ENCODE results near the gene JPH2. TPM values are rescaled to one million over a fixed set of nuclear protein-coding genes. Genes with fewer than 3 reads are reported as not detected.

Gene JPH2
- total RNA-seq, 6 experiments from 2014 or later: 0.09 to 0.31 (median 0.10) TPM; not detected in 1

DNA sequence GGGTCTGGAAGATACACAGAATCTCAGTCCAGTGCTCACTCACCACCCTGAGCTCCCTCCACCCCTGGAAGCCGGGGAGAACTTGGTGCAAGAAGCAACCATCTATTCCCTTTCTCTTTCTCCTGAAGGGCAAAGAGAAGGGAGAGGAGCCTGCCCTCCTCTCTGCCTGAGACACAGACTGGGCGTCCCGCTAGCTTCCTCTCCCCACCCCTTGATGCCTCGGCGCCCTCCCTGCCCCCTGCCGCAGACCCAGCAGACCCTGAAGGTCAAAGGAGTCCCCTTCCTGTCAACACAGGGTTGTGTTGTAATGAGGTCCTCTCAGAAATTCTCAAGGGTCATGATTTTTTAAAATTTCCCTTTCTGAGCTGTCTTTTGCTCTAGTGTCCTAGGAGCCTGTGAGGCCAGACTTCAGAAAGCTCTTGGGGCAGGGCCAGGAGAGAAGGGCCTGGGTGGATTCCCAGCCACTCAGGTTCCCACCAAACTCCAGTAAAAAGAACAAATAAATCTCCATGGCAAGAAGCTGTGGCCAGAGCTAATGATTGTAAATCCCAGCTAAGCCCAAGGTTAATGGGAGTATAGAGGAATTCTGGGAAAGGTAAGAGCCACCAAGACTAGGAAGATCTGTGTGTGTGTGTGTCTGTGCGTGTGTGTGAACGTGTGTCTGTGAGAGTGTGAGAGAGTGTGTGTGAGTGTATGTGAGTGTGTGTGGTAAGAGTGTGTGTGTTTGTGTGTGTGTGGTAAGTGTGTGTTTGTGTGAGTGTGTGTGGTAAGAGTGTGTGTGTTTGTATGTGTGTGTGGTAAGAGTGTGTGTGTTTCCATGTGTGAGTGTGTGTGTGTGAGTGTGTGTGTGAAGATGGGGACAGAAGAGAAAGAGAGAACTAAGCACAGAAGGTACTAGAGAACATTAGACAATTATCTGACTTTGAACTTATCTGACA, 1.1 kb upstream of the JPH2 start:
- intact Hi-C loops (cut with DNase I): loop anchor here in 1 of 2 donors (5.0 kb wide), 1 partner anchor 71 kb away; no protein-coding TSS in a partner anchor
- H3K27me3 ChIP-seq: no peaks in the 10 kb centered on the region
- peak; percentile 13 to 21 (median 14) for ATAC-seq
- H3K4me3 ChIP-seq: peak overlapping the region in 1 of 3 donors; percentile 14
- WGBS (ENCODE audit: insufficient coverage, low coverage, low lambda C conversion rate, missing lambda C conversion rate): 20% methylated on average over 7 of the region's 8 CpGs
- no peak overlapping the region for H3K27ac ChIP-seq
- no peaks in the 10 kb centered on the region for H3K9me3 ChIP-seq
- H3K36me3 ChIP-seq: no peaks in the 10 kb centered on the region
- TF ChIP-seq, protein P1, sequence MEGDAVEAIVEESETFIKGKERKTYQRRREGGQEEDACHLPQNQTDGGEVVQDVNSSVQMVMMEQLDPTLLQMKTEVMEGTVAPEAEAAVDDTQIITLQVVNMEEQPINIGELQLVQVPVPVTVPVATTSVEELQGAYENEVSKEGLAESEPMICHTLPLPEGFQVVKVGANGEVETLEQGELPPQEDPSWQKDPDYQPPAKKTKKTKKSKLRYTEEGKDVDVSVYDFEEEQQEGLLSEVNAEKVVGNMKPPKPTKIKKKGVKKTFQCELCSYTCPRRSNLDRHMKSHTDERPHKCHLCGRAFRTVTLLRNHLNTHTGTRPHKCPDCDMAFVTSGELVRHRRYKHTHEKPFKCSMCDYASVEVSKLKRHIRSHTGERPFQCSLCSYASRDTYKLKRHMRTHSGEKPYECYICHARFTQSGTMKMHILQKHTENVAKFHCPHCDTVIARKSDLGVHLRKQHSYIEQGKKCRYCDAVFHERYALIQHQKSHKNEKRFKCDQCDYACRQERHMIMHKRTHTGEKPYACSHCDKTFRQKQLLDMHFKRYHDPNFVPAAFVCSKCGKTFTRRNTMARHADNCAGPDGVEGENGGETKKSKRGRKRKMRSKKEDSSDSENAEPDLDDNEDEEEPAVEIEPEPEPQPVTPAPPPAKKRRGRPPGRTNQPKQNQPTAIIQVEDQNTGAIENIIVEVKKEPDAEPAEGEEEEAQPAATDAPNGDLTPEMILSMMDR (IDR thresholded peaks at IDR 0.05): no peak
- no peak for TF ChIP-seq POLR2A (IDR thresholded peaks at IDR 0.05)
- no peaks in the 10 kb centered on the region for H3K4me1 ChIP-seq
- DNase-seq: no peak

DNA sequence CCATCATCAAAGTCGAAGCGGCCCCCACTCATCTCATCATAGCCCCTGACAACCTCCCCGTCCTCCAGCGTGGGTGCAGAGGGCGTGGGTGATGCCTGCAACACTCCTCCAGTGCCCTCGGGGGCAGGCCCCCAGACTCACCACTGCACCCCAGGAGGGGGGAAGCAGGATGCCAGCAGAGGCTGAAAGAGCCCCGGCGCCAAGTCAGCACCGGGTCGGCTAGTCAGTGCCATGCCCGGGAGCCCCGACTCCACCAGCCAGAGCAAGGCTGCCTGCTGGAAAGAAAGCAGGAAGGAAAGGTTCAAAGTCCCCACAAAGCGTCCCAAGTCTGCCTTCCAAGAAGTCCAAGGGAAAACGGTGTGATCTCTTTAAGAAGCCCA, 324 bp downstream of the JPH2 start:
- TF ChIP-seq, protein P1 (IDR thresholded peaks at IDR 0.05): no peak
- no peak for TF ChIP-seq POLR2A (IDR thresholded peaks at IDR 0.05)
- Histone ChIP-seq H3K36me3 (no peaks in the 10 kb centered on the region), H3K27ac (no peak overlapping the region), H3K4me1 (no peaks in the 10 kb centered on the region), H3K9me3 (no peaks in the 10 kb centered on the region), H3K4me3 (no peak overlapping the region), H3K27me3 (no peaks in the 10 kb centered on the region)
- intact Hi-C loops (cut with DNase I): loop anchor here in 1 of 2 donors (5.0 kb wide), 1 partner anchor 69 kb away; no protein-coding TSS in a partner anchor
- WGBS (ENCODE audit: insufficient coverage, low coverage, low lambda C conversion rate, missing lambda C conversion rate): 16% methylated on average over 5 of the region's 14 CpGs
- DNase-seq: no peak
- ATAC-seq: peak in 1 of 4 donors; percentile 7

DNA sequence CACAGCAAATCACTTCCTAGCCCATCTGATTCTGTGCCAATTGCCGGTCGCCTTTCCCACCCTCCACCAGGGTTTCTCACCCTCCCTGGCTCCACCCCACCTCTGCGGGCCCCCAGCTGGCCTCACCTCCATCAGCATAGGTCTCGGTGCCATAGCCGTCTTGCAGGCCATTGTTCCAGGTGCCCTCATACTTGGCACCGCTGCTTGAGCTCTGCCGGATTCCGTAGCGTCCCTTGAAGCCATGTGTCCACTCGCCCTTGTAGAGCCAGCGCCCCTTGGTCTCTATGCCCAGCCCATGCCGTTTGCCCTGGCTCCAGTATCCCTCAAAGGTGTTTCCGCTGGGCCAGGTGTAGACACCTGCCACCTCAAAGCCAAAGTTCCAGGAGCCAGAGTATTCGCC, 787 bp downstream of the JPH2 start:
- Histone ChIP-seq H3K9me3 (no peaks in the 10 kb centered on the region), H3K4me3 (no peak overlapping the region), H3K4me1 (no peaks in the 10 kb centered on the region), H3K27me3 (no peaks in the 10 kb centered on the region), H3K27ac (no peak overlapping the region), H3K36me3 (no peaks in the 10 kb centered on the region)
- intact Hi-C loops (cut with DNase I): loop anchor here in 1 of 2 donors (5.0 kb wide), 1 partner anchor 69 kb away; no protein-coding TSS in a partner anchor
- DNase-seq: no peak
- TF ChIP-seq, protein P1 (IDR thresholded peaks at IDR 0.05): no peak
- TF ChIP-seq POLR2A (IDR thresholded peaks at IDR 0.05): no peak
- no peak for ATAC-seq
- WGBS (ENCODE audit: insufficient coverage, low coverage, low lambda C conversion rate, missing lambda C conversion rate): 86% methylated on average over 8 of the region's 14 CpGs

DNA sequence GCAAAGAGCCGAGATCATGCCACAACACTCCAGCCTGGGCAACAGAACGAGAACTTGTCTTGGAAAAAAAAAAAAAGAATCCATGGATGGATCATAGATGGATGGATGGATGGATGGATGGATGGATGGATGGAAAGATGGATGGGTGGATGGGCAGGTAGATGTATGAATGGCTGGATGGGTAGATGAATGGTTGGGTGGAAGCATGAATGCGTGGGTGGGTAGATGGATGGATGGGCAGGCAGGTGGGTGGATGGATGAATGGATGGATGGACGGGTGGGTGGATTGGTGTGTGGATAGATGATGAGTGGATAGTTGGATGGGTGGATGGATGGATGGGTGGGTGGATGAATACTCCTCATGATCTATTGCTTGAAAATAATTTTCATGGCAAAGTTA, 1.4 kb downstream of the JPH2 start:
- 81% methylated on average over 4 of the region's 4 CpGs for WGBS (ENCODE audit: insufficient coverage, low coverage, low lambda C conversion rate, missing lambda C conversion rate)
- Histone ChIP-seq H3K36me3 (no peaks in the 10 kb centered on the region), H3K27me3 (no peaks in the 10 kb centered on the region), H3K9me3 (no peaks in the 10 kb centered on the region), H3K4me1 (no peaks in the 10 kb centered on the region), H3K27ac (no peak overlapping the region), H3K4me3 (no peak overlapping the region)
- no peak for TF ChIP-seq POLR2A (IDR thresholded peaks at IDR 0.05)
- TF ChIP-seq, protein P1 (IDR thresholded peaks at IDR 0.05): no peak
- ATAC-seq: no peak
- DNase-seq: no peak
- intact Hi-C loops (cut with DNase I): loop anchor here in 1 of 2 donors (5.0 kb wide), 1 partner anchor 68 kb away; no protein-coding TSS in a partner anchor
